ENCODE data around the gene ALOX5AP.

ALOX5AP gene

DNA sequence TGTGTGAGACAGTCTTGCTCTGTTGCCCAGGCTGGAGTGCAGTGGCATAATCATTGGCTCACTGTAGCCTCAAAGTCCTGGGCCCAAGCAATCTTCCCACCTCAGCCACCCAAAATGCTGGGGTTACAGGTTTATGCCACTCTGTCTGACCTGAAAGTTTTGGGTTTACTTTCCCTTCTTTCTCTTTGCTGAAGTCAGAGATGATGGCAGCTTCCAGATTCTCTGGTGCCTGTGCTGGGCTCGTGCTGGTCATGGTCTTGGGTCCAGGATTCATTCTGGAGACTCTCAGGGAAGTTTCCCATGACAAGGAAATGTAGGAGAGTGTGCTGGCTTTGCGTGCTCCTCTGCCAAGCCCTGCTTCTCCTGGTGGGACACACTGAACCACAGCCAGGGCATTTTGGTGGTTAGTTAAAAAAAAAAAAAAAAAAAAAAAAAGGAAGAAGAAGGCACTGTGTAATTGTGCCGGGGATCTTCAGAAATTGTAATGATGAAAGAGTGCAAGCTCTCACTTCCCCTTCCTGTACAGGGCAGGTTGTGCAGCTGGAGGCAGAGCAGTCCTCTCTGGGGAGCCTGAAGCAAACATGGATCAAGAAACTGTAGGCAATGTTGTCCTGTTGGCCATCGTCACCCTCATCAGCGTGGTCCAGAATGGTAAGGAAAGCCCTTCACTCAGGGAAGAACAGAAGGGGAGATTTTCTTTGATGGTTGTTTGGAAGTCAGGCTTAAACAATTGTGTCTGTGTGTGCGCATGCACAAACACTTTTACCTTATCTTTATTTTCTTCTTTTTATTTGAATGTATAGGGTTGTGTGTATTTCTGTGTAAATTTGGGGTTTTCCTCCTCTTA is at the start of gene ALOX5AP:
TSS of gene ALOX5AP (plus strand) at position 519 of the 847 bp plus-strand sequence. CDS start at position 582, 63 bp downstream.
- DNase-seq (ENCODE audit: low read depth), result no peak

DNA sequence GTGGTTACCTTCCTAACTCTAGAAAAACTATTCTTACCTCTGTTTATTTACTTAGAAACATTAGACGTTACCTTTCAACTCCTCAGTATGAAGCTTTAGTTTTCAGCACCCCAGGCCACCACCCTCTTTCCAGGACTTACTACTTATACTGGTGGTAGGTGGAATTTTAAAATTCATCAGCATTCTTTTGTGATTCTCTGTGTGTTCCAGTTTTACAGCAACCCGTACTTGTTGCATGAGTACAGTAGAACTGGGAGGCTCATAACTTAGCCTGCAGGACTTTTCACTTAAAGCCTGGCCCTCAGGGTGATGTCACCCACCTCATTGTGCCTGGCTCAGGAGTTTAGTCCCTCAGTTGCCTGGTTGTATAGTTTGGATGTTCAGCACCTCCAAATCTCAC is 49.4 kb upstream of the ALOX5AP start:
- no peak for DNase-seq (ENCODE audit: low read depth)

DNA sequence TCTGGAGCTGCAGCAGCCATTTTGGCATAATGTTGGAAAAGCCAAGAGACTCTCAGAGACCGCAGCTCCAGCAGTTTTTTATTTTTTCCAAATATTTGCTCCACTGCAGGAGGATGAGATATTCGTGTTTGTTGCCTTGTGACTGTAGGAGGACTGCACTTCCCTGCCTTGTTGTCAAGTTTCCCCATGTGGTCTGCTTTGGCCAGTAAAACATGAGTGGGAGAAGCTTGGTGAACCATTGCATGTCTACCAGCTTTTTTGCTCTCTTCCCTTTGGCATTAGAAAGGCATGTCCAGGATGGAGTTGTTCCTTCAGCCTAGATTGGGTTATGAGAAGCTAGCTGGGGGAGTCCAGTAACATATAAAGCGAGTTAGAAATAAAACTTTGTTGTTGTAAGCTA is 47.7 kb upstream of the ALOX5AP start:
- no peak for DNase-seq (ENCODE audit: low read depth)

- DNase-seq (ENCODE audit: low read depth), result no peak
Measured at GRCh38 chr13:30689752-30690151, 45.6 kb upstream of the ALOX5AP start.

DNA sequence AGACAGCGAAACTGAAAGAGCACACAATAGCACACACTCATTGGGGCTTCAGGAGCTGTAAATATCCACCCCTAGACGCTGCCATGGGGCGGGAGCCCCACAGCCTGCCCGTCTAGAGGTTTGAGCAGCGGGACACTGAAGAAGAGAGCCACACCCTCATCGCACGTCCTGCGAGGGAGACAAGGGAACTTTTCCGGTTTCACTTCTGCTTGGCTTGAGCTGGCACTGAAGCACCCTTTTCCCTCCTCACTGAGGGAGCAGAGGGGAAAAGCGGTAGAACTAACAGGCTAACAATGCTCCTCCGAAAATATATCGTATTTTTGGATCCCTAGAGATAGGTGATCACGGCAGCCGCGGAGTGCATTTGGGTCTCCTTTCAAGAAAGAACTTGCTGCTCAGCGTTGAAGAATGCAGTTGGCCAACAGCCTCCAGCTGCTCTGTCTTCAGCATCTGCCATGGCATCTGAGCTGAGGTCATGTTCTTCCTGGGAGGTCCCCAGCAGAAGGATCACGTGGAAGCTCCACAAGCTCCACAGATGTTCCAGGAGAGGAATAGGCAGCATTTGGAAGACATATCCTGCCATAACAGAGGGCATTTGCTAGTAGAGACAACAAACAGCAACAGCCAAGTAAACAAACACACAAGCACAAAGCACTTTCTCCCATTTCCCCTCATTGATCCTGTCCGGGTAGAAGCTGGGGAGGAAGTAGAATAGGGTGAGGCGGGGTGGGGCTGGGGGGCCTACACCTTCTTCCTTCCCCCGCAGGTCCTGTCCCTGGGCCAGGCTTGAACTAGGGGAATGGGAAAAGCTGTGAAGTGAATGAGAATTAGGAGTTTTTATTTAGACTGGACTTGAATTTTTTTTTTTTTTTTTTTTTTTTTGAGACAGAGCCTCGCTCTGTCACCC is 44.8 kb upstream of the ALOX5AP start:
- no peak for DNase-seq (ENCODE audit: low read depth)

DNA sequence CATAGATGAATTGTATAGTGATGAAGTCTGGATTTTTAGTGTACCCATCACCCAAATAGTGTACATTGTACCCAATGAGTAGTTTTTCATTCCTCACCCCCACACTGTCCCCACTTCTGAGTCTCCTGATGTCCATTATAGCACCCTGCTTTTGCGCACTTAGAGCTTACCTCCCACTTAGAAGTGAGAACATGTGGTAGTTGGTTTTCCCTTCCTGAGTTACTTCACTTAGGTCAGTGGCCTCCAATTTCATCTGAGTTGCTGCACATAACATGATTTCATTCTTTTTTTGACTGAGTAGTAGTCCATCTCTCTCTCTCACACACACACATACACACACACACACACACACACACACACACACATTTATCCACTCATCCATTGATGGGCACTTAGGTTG is 43.2 kb upstream of the ALOX5AP start:
- no peak for DNase-seq (ENCODE audit: low read depth)

GRCh38 chr13:30696278-30697176 is 38.8 kb upstream of the ALOX5AP start:
- DNase-seq (ENCODE audit: low read depth), result no peak

GRCh38 chr13:30697177-30697953 is 38.0 kb upstream of the ALOX5AP start:
- no peak for DNase-seq (ENCODE audit: low read depth)

- DNase-seq (ENCODE audit: low read depth), result no peak
Measured at GRCh38 chr13:30697996-30698401, 37.3 kb upstream of the ALOX5AP start.

DNA sequence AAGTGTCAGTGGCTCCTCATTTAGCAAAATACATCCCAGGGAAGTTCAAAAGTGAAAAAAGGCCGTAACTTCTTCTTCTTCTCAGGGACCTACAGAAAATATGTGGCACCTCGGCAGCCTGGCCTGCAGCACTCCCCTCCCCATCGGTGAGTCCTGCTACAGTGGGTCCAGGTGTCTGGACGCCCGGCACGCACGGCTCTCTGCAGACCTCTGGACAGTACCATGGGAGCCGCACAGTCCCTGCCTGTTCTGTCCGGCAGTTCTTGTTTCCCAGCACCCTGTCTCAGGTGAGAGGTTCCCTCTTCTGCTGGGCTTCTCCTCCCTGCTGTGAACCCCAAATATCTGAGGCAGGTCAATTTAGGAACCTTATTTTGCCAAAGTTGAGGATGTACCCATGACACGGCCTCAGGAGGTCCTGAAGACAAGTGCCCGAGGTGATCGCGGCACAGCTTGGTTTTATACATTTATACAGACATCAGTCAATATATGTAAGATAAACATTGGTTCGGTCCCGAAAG is 36.8 kb upstream of the ALOX5AP start:
- DNase-seq (ENCODE audit: low read depth), result no peak

- no peak for DNase-seq (ENCODE audit: low read depth)
Measured at GRCh38 chr13:30700364-30700763, 35.0 kb upstream of the ALOX5AP start.

GRCh38 chr13:30702006-30702405 is 33.3 kb upstream of the ALOX5AP start:
- no peak for DNase-seq (ENCODE audit: low read depth)

GRCh38 chr13:30704596-30704995 is 30.7 kb upstream of the ALOX5AP start:
- DNase-seq (ENCODE audit: low read depth), result no peak

GRCh38 chr13:30705680-30706079 is 29.7 kb upstream of the ALOX5AP start:
- no peak for DNase-seq (ENCODE audit: low read depth)

GRCh38 chr13:30708541-30708940 is 26.8 kb upstream of the ALOX5AP start:
- no peak for DNase-seq (ENCODE audit: low read depth)

- DNase-seq (ENCODE audit: low read depth), result no peak
Measured at GRCh38 chr13:30710442-30710841, 24.9 kb upstream of the ALOX5AP start.

GRCh38 chr13:30711375-30711774 is 24.0 kb upstream of the ALOX5AP start:
- DNase-seq (ENCODE audit: low read depth), result no peak

DNA sequence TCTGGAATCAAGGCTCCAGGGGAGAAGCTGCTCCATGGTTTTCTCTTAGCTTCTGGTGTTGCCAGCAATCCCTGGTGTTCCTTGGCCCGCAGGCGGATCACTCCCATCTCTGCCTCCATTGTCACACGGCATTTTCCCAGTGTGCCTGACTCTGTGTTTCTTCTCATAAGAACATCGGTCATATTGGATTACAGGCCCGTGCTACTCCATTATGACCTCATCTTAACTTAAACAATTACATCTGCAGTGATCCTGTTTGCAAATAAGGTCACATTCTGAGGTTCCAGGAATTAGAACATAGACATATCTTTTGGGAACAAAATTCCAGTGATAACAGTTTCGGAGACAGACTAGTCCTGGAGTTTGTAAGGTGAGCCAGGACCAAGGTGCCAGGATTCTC is 23.5 kb upstream of the ALOX5AP start:
- DNase-seq (ENCODE audit: low read depth), result no peak

DNA sequence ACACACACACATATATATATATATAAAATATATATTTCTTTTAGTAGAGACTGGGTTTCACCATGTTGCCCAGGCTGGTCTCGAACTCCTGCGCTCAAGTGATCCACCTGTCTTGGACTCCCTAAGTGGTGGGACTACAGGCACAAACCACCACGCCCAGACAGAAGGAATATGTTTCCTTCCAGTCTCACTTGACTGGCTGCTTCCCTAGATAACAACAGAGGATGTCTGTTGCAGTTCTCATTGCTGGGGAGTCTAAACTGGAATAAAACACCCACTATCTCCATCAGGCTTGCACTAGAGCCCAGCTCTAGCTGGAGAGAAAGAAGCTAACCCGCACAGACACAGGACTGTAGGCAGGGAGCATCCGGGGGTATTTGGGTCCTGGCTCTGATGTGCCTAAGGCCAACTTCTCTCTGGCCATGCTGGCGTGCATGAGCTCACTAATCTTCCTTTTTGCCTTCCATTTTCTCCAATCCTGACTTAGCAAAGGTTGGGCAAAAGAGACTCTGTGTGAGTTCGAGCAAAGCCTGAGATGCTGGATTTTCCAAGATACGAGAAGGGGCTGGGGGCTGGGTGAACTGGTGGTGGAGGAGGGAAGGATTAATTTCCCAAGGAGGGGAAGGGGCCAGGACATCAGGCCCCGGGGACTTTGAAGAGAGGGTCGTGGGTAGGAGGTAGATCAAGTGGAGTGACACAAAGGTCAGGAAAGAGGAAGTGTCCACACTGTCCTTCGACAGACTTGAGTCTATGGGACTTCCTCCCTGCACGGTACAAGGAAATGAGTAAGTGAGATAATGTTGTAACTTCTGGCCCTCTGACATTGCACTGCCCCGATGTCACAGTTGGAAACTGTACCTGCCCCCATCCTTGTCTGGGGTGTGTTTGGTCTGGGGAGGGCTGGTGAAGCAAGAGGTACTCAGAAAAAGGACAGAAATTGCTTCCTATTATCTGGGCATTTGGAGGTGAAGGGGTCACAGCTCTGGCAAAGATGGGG is 22.5 kb upstream of the ALOX5AP start:
- DNase-seq (ENCODE audit: low read depth), result no peak

All from activated T-helper 1 cell treated with Interleukin-2 at 50 U/mL for 16 hours (primary cell).